LNCaP clone FGC (cell line): ENCODE results near the gene ASAP2.

ENCODE experiments used
- DNase-seq: peaks from one replicate; pipeline ENCODE4 v3.0.0-alpha.2; 2011; ENCODE audit warnings: low read depth
- H3K4me3 ChIP-seq: 2 replicates; pipeline ENCODE4 v1.5.1; 2011; ENCODE audit warnings: mild to moderate bottlenecking, low read depth, low read length, control low read depth
- CTCF ChIP-seq: IDR thresholded peaks from 2 replicates; pipeline ENCODE4 v1.5.1; 2012; ENCODE audit warnings: mild to moderate bottlenecking; ENCODE audit not compliant: control insufficient read depth, insufficient read depth; ENCODE audit errors: extremely low read depth

The ASAP2 gene

GRCh38 chr2:9275399-9275798, 68.8 kb downstream of the ASAP2 start:
- no peak overlapping the region for H3K4me3 ChIP-seq
- no peak for TF ChIP-seq CTCF
- no peak for DNase-seq

GRCh38 chr2:9276074-9276473, 69.5 kb downstream of the ASAP2 start:
- no peak for DNase-seq
- H3K4me3 ChIP-seq = no peak overlapping the region
- no peak for TF ChIP-seq CTCF

- no peak for DNase-seq
- H3K4me3 ChIP-seq = no peak overlapping the region
- TF ChIP-seq CTCF = no peak
Measured at GRCh38 chr2:9276901-9277451, 70.4 kb downstream of the ASAP2 start.

GRCh38 chr2:9278439-9278838, 71.8 kb downstream of the ASAP2 start:
- no peak for DNase-seq
- no peak for TF ChIP-seq CTCF

GRCh38 chr2:9279426-9279825, 72.8 kb downstream of the ASAP2 start:
- no peak for DNase-seq
- TF ChIP-seq CTCF = no peak
- no peak overlapping the region for H3K4me3 ChIP-seq

More at GRCh38 chr2:9278439-9278838, 71.8 kb downstream of the ASAP2 start:
- H3K4me3 ChIP-seq = no peak overlapping the region

- TF ChIP-seq CTCF = no peak
- DNase-seq = no peak
- no peak overlapping the region for H3K4me3 ChIP-seq
Measured at GRCh38 chr2:9280224-9280623, 73.6 kb downstream of the ASAP2 start.

- DNase-seq = no peak
- H3K4me3 ChIP-seq = no peak overlapping the region
- no peak for TF ChIP-seq CTCF
Measured at GRCh38 chr2:9281145-9281544, 74.5 kb downstream of the ASAP2 start.
